ENCODE measurements around the gene GPR3.

GPR3 gene

GRCh38 chr1:27435566-27436203 lies 43.3 kb downstream of the GPR3 start:
- ChIA-PET CTCF (interaction anchor here (1.0 to 3.5 kb wide), 14 partner anchors 9 to 114 kb away, joined by 3 to 11 read pairs (median 5); partner anchors contain the start of gene WASF2), POLR2A (interaction anchor here (1.0 kb wide), 2 partner anchors 17 to 25 kb away, joined by 3 read pairs; no protein-coding TSS in a partner anchor)
- H3K36me3 ChIP-seq (ENCODE audit: control insufficient read depth in 4 of 4, insufficient read depth in 4 of 4, low read length in 3 of 4), result peaks cover 0 to 6% (median 2%) of the 10 kb centered on the region in 4 experiments
- peaks cover 54 to 87% (median 77%) of the 10 kb centered on the region in 4 experiments for H3K4me1 ChIP-seq (ENCODE audit: control extremely low read depth in 1 of 4, control insufficient read depth in 4 of 4, insufficient read depth in 4 of 4, low read length in 3 of 4)
- peak overlapping the region in 1 of 2 experiments; percentile 56 for H3K27ac ChIP-seq (ENCODE audit: insufficient read depth in 1 of 2, low read depth in 1 of 2, low read length in 2 of 2, poor library complexity in 1 of 2, severe bottlenecking in 2 of 2)
- H3K27me3 ChIP-seq (replicated peaks in 2 of 5; ENCODE audit: control insufficient read depth in 4 of 5, insufficient read depth in 5 of 5, low read length in 4 of 5), result no peaks in the 10 kb centered on the region
- H3K9me3 ChIP-seq (ENCODE audit: control extremely low read depth in 1 of 5, control insufficient read depth in 4 of 5, insufficient read depth in 2 of 5, low read depth in 1 of 5, low read length in 4 of 5), result no peaks in the 10 kb centered on the region
- WGBS (ENCODE audit: insufficient coverage), result no CpG with 5 or more reads among the region's 2 CpGs
- DNase-seq, result peak; percentile 76 to 95 (median 93)
- H3K4me3 ChIP-seq (ENCODE audit: control insufficient read depth in 1 of 7, extremely low read depth in 1 of 7, insufficient read depth in 4 of 7, low read depth in 2 of 7, low read length in 6 of 7), result peak overlapping the region in 1 of 7 experiments; percentile 26

DNA sequence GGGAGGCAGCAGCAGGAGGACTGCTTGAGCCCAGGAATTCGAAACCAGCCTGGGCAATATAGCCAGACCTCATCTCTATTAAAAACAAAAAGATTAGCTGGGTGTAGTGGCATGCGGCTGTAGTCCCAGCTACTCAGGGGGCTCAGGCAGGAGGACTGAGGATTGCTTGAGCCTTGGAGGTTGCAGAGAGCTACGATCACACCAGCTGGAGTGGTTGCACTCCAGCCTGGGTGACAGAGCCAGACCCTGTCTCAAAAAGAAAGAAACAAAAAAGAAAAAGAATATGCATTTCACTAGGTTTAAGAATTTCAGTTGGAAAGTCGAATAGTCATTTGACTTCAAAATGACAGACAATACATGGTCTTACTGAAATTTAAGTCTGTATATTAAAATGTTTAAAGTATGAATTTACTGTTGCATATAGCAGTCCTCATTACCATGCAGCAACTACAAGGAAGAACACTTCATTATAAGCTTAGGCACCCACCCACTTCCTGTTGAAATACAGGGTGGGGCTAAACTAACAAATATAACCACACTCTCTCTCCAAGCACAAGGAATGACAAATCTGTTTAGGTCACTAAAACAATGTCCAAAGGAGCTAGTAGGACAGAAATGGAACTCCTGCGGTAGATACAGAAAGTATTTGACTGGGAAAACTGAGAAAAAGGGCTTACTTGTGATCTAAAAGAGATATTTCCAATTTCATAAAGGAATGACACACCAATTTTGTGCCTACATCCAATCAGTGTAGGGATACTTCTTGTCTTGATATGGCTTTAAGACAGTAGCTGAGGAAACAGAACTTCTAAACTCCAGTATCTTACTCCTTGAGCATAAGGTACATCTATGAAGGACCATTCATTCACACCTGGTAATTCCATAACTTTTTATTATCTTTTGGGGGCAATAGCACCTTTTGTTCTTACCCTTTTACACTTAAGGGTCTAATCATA lies 44.1 kb downstream of the GPR3 start:
- H3K4me3 ChIP-seq (ENCODE audit: control insufficient read depth in 1 of 7, extremely low read depth in 1 of 7, insufficient read depth in 4 of 7, low read depth in 2 of 7, low read length in 6 of 7), result peak overlapping the region in 2 of 7 experiments; percentile 10 to 26
- peaks cover 0 to 6% (median 3%) of the 10 kb centered on the region in 4 experiments for H3K36me3 ChIP-seq (ENCODE audit: control insufficient read depth in 4 of 4, insufficient read depth in 4 of 4, low read length in 3 of 4)
- CTCF ChIA-PET, result interaction anchor here (0.8 to 3.5 kb wide), 13 partner anchors 10 to 172 kb away, joined by 3 to 11 read pairs (median 5); no protein-coding TSS in a partner anchor
- WGBS (ENCODE audit: insufficient coverage), result 100% methylated on average over 1 of the region's 5 CpGs
- H3K27me3 ChIP-seq (replicated peaks in 2 of 5; ENCODE audit: control insufficient read depth in 4 of 5, insufficient read depth in 5 of 5, low read length in 4 of 5), result no peaks in the 10 kb centered on the region
- peak overlapping the region in 1 of 2 experiments; percentile 56 for H3K27ac ChIP-seq (ENCODE audit: insufficient read depth in 1 of 2, low read depth in 1 of 2, low read length in 2 of 2, poor library complexity in 1 of 2, severe bottlenecking in 2 of 2)
- POLR2A ChIA-PET, result interaction anchor here (1.0 kb wide), 2 partner anchors 18 to 26 kb away, joined by 3 read pairs; no protein-coding TSS in a partner anchor
- no peaks in the 10 kb centered on the region for H3K9me3 ChIP-seq (ENCODE audit: control extremely low read depth in 1 of 5, control insufficient read depth in 4 of 5, insufficient read depth in 2 of 5, low read depth in 1 of 5, low read length in 4 of 5)
- peak in 2 of 3 donors; percentile 55 to 72 for DNase-seq
- H3K4me1 ChIP-seq (ENCODE audit: control extremely low read depth in 1 of 4, control insufficient read depth in 4 of 4, insufficient read depth in 4 of 4, low read length in 3 of 4), result peaks cover 49 to 80% (median 69%) of the 10 kb centered on the region in 4 experiments

GRCh38 chr1:27438621-27439061 lies 46.2 kb downstream of the GPR3 start:
- ChIA-PET POLR2A (interaction anchor here (0.5 to 1.5 kb wide), 2 partner anchors 9 to 10 kb away, joined by 3 to 6 read pairs; no protein-coding TSS in a partner anchor), CTCF (interaction anchor here (0.7 to 3.2 kb wide), 8 partner anchors 9 to 170 kb away, joined by 3 to 19 read pairs (median 4); no protein-coding TSS in a partner anchor)
- peak in 2 of 3 donors; percentile 53 to 62 for DNase-seq
- no CpG with 5 or more reads among the region's 1 CpG for WGBS (ENCODE audit: insufficient coverage)
- Histone ChIP-seq H3K4me3 (ENCODE audit: control insufficient read depth in 1 of 7, extremely low read depth in 1 of 7, insufficient read depth in 4 of 7, low read depth in 2 of 7, low read length in 6 of 7) (no peak overlapping the region), H3K36me3 (ENCODE audit: control insufficient read depth in 4 of 4, insufficient read depth in 4 of 4, low read length in 3 of 4) (peaks cover 0 to 3% (median 3%) of the 10 kb centered on the region in 4 experiments), H3K27me3 (replicated peaks in 2 of 5; ENCODE audit: control insufficient read depth in 4 of 5, insufficient read depth in 5 of 5, low read length in 4 of 5) (no peaks in the 10 kb centered on the region), H3K9me3 (ENCODE audit: control extremely low read depth in 1 of 5, control insufficient read depth in 4 of 5, insufficient read depth in 2 of 5, low read depth in 1 of 5, low read length in 4 of 5) (no peaks in the 10 kb centered on the region), H3K27ac (ENCODE audit: insufficient read depth in 1 of 2, low read depth in 1 of 2, low read length in 2 of 2, poor library complexity in 1 of 2, severe bottlenecking in 2 of 2) (peak overlapping the region in 1 of 2 experiments; percentile 30), H3K4me1 (ENCODE audit: control extremely low read depth in 1 of 4, control insufficient read depth in 4 of 4, insufficient read depth in 4 of 4, low read length in 3 of 4) (peaks cover 37 to 59% (median 49%) of the 10 kb centered on the region in 4 experiments)

DNA sequence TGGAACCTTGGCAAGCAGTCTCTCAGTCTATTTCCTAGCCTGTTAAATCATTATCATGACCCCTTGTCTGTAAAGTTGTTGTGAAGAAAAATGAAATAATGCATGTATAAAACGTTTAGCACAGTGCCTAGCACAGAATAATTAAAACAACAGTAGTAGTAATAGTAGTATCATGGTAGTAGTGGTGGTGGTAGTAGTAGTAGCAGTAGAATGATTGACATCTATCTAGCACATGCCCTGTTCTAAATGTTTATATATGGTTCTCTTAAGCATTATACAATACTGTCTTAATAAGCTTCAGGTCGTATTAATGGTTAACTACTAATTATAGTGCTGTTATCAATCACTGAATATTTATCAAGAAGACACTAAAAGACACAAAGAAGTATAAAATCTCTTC lies 46.7 kb downstream of the GPR3 start:
- no peak for DNase-seq
- ChIA-PET POLR2A (interaction anchor here (1.5 kb wide), 1 partner anchor 10 kb away, joined by 6 read pairs; no protein-coding TSS in a partner anchor), CTCF (interaction anchor here (0.9 to 3.2 kb wide), 6 partner anchors 8 to 23 kb away, joined by 3 to 19 read pairs (median 6); no protein-coding TSS in a partner anchor)
- H3K9me3 ChIP-seq (ENCODE audit: control extremely low read depth in 1 of 5, control insufficient read depth in 4 of 5, insufficient read depth in 2 of 5, low read depth in 1 of 5, low read length in 4 of 5), result no peaks in the 10 kb centered on the region
- H3K36me3 ChIP-seq (ENCODE audit: control insufficient read depth in 4 of 4, insufficient read depth in 4 of 4, low read length in 3 of 4), result peaks cover 0 to 5% (median 4%) of the 10 kb centered on the region in 4 experiments
- H3K27me3 ChIP-seq (replicated peaks in 2 of 5; ENCODE audit: control insufficient read depth in 4 of 5, insufficient read depth in 5 of 5, low read length in 4 of 5), result no peaks in the 10 kb centered on the region
- no CpG with 5 or more reads among the region's 2 CpGs for WGBS (ENCODE audit: insufficient coverage)
- no peak overlapping the region for H3K4me3 ChIP-seq (ENCODE audit: control insufficient read depth in 1 of 7, extremely low read depth in 1 of 7, insufficient read depth in 4 of 7, low read depth in 2 of 7, low read length in 6 of 7)
- H3K27ac ChIP-seq (ENCODE audit: insufficient read depth in 1 of 2, low read depth in 1 of 2, low read length in 2 of 2, poor library complexity in 1 of 2, severe bottlenecking in 2 of 2), result peak overlapping the region in 1 of 2 experiments; percentile 30
- peaks cover 32 to 54% (median 44%) of the 10 kb centered on the region in 4 experiments for H3K4me1 ChIP-seq (ENCODE audit: control extremely low read depth in 1 of 4, control insufficient read depth in 4 of 4, insufficient read depth in 4 of 4, low read length in 3 of 4)

GRCh38 chr1:27444632-27445031 lies 52.2 kb downstream of the GPR3 start:
- no peaks in the 10 kb centered on the region for H3K9me3 ChIP-seq (ENCODE audit: control extremely low read depth in 1 of 5, control insufficient read depth in 4 of 5, insufficient read depth in 2 of 5, low read depth in 1 of 5, low read length in 4 of 5)
- POLR2A ChIA-PET, result no interaction called here
- CTCF ChIA-PET, result interaction anchor here (1.0 to 1.7 kb wide), 3 partner anchors 14 to 28 kb away, joined by 4 to 5 read pairs (median 4); no protein-coding TSS in a partner anchor
- H3K27ac ChIP-seq (ENCODE audit: insufficient read depth in 1 of 2, low read depth in 1 of 2, low read length in 2 of 2, poor library complexity in 1 of 2, severe bottlenecking in 2 of 2), result no peak overlapping the region
- H3K27me3 ChIP-seq (replicated peaks in 2 of 5; ENCODE audit: control insufficient read depth in 4 of 5, insufficient read depth in 5 of 5, low read length in 4 of 5), result no peaks in the 10 kb centered on the region
- H3K4me1 ChIP-seq (ENCODE audit: control extremely low read depth in 1 of 4, control insufficient read depth in 4 of 4, insufficient read depth in 4 of 4, low read length in 3 of 4), result peaks cover 0 to 3% (median under 1%) of the 10 kb centered on the region in 4 experiments
- DNase-seq, result no peak
- H3K4me3 ChIP-seq (ENCODE audit: control insufficient read depth in 1 of 7, extremely low read depth in 1 of 7, insufficient read depth in 4 of 7, low read depth in 2 of 7, low read length in 6 of 7), result no peak overlapping the region
- no CpG with 5 or more reads among the region's 1 CpG for WGBS (ENCODE audit: insufficient coverage)
- H3K36me3 ChIP-seq (ENCODE audit: control insufficient read depth in 4 of 4, insufficient read depth in 4 of 4, low read length in 3 of 4), result peaks cover 5 to 16% (median 11%) of the 10 kb centered on the region in 4 experiments
